Activated CD4-positive, CD25-positive, alpha-beta regulatory T cell treated with anti-CD3 and anti-CD28 coated beads, Interleukin-2, amount 50 U/mL, for 24 hours (primary cell): ENCODE results near the gene PLEKHH3.

Experiments
- ATAC-seq, 2 donors: fragments of 150-1000 bp; cut with Tn5 transposase; one replicate each; pipeline ENCODE4 v1.10.0; 2021; ENCODE audit warnings: mild to moderate bottlenecking in 1 of 2, moderate library complexity in 1 of 2

The PLEKHH3 gene

GRCh38 chr17:42685831-42686230 lies 9.0 kb upstream of the PLEKHH3 start:
- ATAC-seq = no peak

GRCh38 chr17:42684929-42685556 lies 8.2 kb upstream of the PLEKHH3 start:
- no peak for ATAC-seq

GRCh38 chr17:42683407-42684034 lies 6.7 kb upstream of the PLEKHH3 start:
- no peak for ATAC-seq

GRCh38 chr17:42682722-42683403 lies 6.1 kb upstream of the PLEKHH3 start:
- no peak for ATAC-seq

- no peak for ATAC-seq
Observed at GRCh38 chr17:42681976-42682721, 5.4 kb upstream of the PLEKHH3 start, which contains the start of gene CNTNAP1. Gene CNTNAP1, plus strand, starts transcription at chr17:42682531. Its CDS starts 299 bp downstream, at chr17:42682830.

GRCh38 chr17:42680331-42680808 lies 3.6 kb upstream of the PLEKHH3 start:
- ATAC-seq = no peak

- ATAC-seq = peak; percentile 55 to 57
Observed at GRCh38 chr17:42679492-42680330, 2.9 kb upstream of the PLEKHH3 start.

- ATAC-seq = peak; percentile 4 to 12
Observed at GRCh38 chr17:42678951-42679491, 2.2 kb upstream of the PLEKHH3 start.

GRCh38 chr17:42677921-42678781 lies 1.4 kb upstream of the PLEKHH3 start:
- peak; percentile 25 to 30 for ATAC-seq

GRCh38 chr17:42677012-42677857 lies 441 bp upstream of the PLEKHH3 start:
- ATAC-seq = peak; percentile 82 to 85

GRCh38 chr17:42675965-42676423 lies 800 bp downstream of the PLEKHH3 start:
- ATAC-seq = no peak

GRCh38 chr17:42675348-42675964 lies 1.3 kb downstream of the PLEKHH3 start:
- no peak for ATAC-seq

- ATAC-seq = no peak
Observed at GRCh38 chr17:42674755-42675347, 1.9 kb downstream of the PLEKHH3 start.

GRCh38 chr17:42673885-42674754 lies 2.7 kb downstream of the PLEKHH3 start:
- ATAC-seq = no peak

- no peak for ATAC-seq
Observed at GRCh38 chr17:42673266-42673884, 3.4 kb downstream of the PLEKHH3 start.

GRCh38 chr17:42672038-42672437 lies 4.8 kb downstream of the PLEKHH3 start:
- ATAC-seq = no peak
